GM12874 (cell line): ENCODE results near the gene CLIP4.

Experiments used
- CTCF ChIP-seq: IDR thresholded peaks from 2 replicates; pipeline ENCODE4 v1.5.1; 2011; ENCODE audit warnings: low read depth, mild to moderate bottlenecking, control low read depth, low read length, moderate library complexity; ENCODE audit not compliant: insufficient read depth

Gene CLIP4

GRCh38 chr2:29146197-29146596 is 31.0 kb downstream of the CLIP4 start:
- TF ChIP-seq CTCF = no peak

GRCh38 chr2:29147963-29148362 is 32.7 kb downstream of the CLIP4 start:
- no peak for TF ChIP-seq CTCF

- TF ChIP-seq CTCF = no peak
Measured at GRCh38 chr2:29154610-29155009, 39.4 kb downstream of the CLIP4 start.

DNA sequence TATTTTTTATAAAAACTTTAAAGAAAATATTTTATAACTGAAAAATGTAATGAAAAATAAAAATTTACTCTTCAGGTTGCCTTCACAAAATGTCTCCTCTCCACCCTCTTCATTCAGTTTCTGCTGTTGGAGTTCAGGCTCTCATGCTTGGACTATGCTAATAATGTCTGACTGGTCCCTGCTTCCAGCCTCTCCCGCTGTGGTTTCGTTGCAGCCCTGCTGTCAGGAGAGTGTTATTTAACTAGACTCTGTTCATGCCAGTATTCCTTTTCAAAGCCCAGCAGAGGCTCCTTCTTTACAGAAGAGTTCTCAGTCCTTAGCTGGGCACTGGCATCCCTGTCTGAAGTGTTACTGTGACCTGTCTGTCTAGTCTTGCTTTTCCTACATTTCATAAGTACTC is 40.4 kb downstream of the CLIP4 start:
- no peak for TF ChIP-seq CTCF

DNA sequence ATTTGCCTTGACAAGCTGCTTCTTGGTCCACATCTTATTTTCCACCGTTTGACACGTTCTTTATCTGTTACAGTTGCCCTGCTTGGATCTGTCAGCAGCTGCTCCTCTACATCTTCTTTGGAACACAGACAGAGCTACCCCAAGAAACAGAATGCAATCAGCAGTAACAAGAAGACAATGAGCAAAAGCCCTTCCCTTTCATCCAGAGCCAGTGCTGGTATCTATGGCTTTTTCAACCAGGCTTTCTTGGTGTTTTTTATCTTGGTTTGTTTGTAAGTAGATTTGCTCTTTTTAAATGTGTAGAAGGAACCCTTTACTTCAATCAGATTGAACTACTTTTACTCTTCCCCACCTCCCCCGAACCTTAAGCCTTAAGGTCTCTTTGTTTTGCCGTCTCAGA is 41.9 kb downstream of the CLIP4 start:
- TF ChIP-seq CTCF = no peak

DNA sequence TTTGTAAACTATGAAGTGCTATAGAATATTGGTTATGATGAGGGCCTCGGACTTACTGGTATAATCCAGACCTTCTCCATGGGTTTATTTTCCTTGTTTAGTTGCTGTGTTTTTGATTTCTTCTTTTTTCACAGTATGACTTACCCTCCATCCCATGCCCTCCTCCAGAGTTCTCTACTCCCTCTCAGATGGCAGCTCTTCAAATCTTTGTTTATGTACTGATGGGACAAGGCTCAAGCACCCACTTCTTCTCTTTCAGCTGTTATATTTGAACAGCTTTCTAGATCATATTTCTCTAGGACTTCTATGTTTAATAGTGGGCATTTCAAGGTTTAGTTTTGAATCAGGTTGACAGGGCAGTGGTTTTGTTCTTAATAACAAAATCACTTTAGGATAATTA is 43.9 kb downstream of the CLIP4 start:
- TF ChIP-seq CTCF = no peak

- no peak for TF ChIP-seq CTCF
Measured at GRCh38 chr2:29160184-29160583, 45.0 kb downstream of the CLIP4 start.
